ENCODE data around the gene EXOSC10. TPM values are rescaled to one million over a fixed set of nuclear protein-coding genes. Genes with fewer than 3 reads are reported as not detected.
"Not testable (repeated sequence)": the region's sequence is repeated elsewhere in the genome, so short reads cannot be mapped to it uniquely, and the experiment has no call there.

EXOSC10 gene
- total and polyA plus RNA-seq, 2 donors (not counting 3 experiments of a cell fraction or from before 2014, with no cell fraction given): 74.9 to 103 TPM

- BruUV-seq (replicated peaks): TSS peak; percentile 46
- peak overlapping the region; percentile 84 for H3K27ac ChIP-seq (ENCODE audit: insufficient read depth, low read depth, low read length)
- no peaks in the 10 kb centered on the region for H4K20me1 ChIP-seq (replicated peaks; ENCODE audit: control insufficient read depth, extremely low read depth, insufficient read depth, low read length)
- H3K4me1 ChIP-seq (ENCODE audit: control insufficient read depth, extremely low read depth, insufficient read depth, low read length): peaks cover 12% of the 10 kb centered on the region
- peak; percentile 35 for FAIRE-seq
- H3K9ac ChIP-seq (replicated peaks; ENCODE audit: extremely low read depth, insufficient read depth, low read length): peak overlapping the region; percentile 98
- H3K9me1 ChIP-seq (replicated peaks; ENCODE audit: control insufficient read depth, extremely low read depth, insufficient read depth, low read length): no peaks in the 10 kb centered on the region
- H2AFZ ChIP-seq (ENCODE audit: low read depth, low read length): peak overlapping the region; percentile 96
- dilution Hi-C loops (cut with MboI; ENCODE audit: extremely low pct_ligation_motif_present, low sequenced_read_pairs): no loop called here
- peak overlapping the region; percentile 49 to 100 (median 99) for H3K4me3 ChIP-seq (replicated peaks in 1 of 3; ENCODE audit: insufficient read depth in 1 of 3, low read depth in 1 of 3, low read length in 3 of 3)
- POLR2A ChIA-PET: interaction anchor here (0.6 to 0.8 kb wide), 2 partner anchors 21 to 87 kb away, joined by 3 read pairs; no protein-coding TSS in a partner anchor
- intact Hi-C loops (cut with micrococcal nuclease): loop anchor here (2.0 to 5.0 kb wide), 2 partner anchors 37 to 86 kb away; partner anchors contain the start of genes SRM and TARDBP
- H3K79me2 ChIP-seq (ENCODE audit: control insufficient read depth, insufficient read depth, low read length): peaks cover 20% of the 10 kb centered on the region
- CTCF ChIA-PET: interaction anchor here (0.8 to 3.0 kb wide), 6 partner anchors 9 to 547 kb away, joined by 3 to 16 read pairs (median 8); no protein-coding TSS in a partner anchor
- H3K36me3 ChIP-seq (ENCODE audit: control insufficient read depth in 2 of 2, extremely low read depth in 1 of 2, insufficient read depth in 2 of 2, low read length in 2 of 2): peaks cover 8 to 21% of the 10 kb centered on the region in 2 experiments
- TF ChIP-seq, protein P1, sequence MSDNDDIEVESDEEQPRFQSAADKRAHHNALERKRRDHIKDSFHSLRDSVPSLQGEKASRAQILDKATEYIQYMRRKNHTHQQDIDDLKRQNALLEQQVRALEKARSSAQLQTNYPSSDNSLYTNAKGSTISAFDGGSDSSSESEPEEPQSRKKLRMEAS (IDR thresholded peaks at IDR 0.05; ENCODE audit: insufficient read depth, insufficient read length): no peak
- no peak for TF ChIP-seq EZH2 (IDR thresholded peaks at IDR 0.05; ENCODE audit: borderline replicate concordance, low read depth, low read length, severe bottlenecking)
- no peak for TF ChIP-seq CTCF (IDR thresholded peaks at IDR 0.05; ENCODE audit: extremely low read depth in 1 of 2, insufficient read depth in 1 of 2, low read depth in 1 of 2, low read length in 2 of 2)
- TF ChIP-seq GATA2 (IDR thresholded peaks at IDR 0.05; ENCODE audit: insufficient read depth, insufficient read length, low read depth, low read length): no peak
- no peak for TF ChIP-seq JUN (IDR thresholded peaks at IDR 0.05; ENCODE audit: borderline replicate concordance, insufficient read depth, insufficient read length, low read depth)
- no peak for TF ChIP-seq POLR2A (IDR thresholded peaks at IDR 0.05; ENCODE audit: low read depth, low read length)
- no peak for TF ChIP-seq MYC (IDR thresholded peaks at IDR 0.05; ENCODE audit: low read depth, low read length)
- no peak for TF ChIP-seq POLR2AphosphoS5 (IDR thresholded peaks at IDR 0.05; ENCODE audit: insufficient read depth, low read depth, low read length)
- TF ChIP-seq FOS (IDR thresholded peaks at IDR 0.05; ENCODE audit: borderline replicate concordance, insufficient read depth, low read length): no peak
- no peaks in the 10 kb centered on the region for H3K9me3 ChIP-seq (replicated peaks; ENCODE audit: control insufficient read depth, insufficient read depth, low read length)
- peak; percentile 6 for DNase-seq (ENCODE audit: low read depth, low spot score)
- no peaks in the 10 kb centered on the region for H3K27me3 ChIP-seq (ENCODE audit: control insufficient read depth in 2 of 2, insufficient read depth in 2 of 2, low read length in 2 of 2)
- H3K4me2 ChIP-seq (ENCODE audit: insufficient read depth, low read length): peak overlapping the region; percentile 100
Observed at GRCh38 chr1:11098931-11099309, 749 bp downstream of the EXOSC10 start.

- H3K9me1 ChIP-seq (replicated peaks; ENCODE audit: control insufficient read depth, extremely low read depth, insufficient read depth, low read length); H4K20me1 ChIP-seq (replicated peaks; ENCODE audit: control insufficient read depth, extremely low read depth, insufficient read depth, low read length); intact Hi-C loops (cut with micrococcal nuclease); CTCF ChIA-PET; BruUV-seq (replicated peaks); POLR2A ChIA-PET; dilution Hi-C loops (cut with MboI; ENCODE audit: extremely low pct_ligation_motif_present, low sequenced_read_pairs); FAIRE-seq; H3K27ac ChIP-seq (ENCODE audit: insufficient read depth, low read depth, low read length); H3K27me3 ChIP-seq (ENCODE audit: control insufficient read depth in 2 of 2, insufficient read depth in 2 of 2, low read length in 2 of 2); H3K9ac ChIP-seq (replicated peaks; ENCODE audit: extremely low read depth, insufficient read depth, low read length); DNase-seq (ENCODE audit: low read depth, low spot score); H3K9me3 ChIP-seq (replicated peaks; ENCODE audit: control insufficient read depth, insufficient read depth, low read length); H2AFZ ChIP-seq (ENCODE audit: low read depth, low read length); H3K4me2 ChIP-seq (ENCODE audit: insufficient read depth, low read length); H3K79me2 ChIP-seq (ENCODE audit: control insufficient read depth, insufficient read depth, low read length); H3K4me3 ChIP-seq (replicated peaks in 1 of 3; ENCODE audit: insufficient read depth in 1 of 3, low read depth in 1 of 3, low read length in 3 of 3); H3K4me1 ChIP-seq (ENCODE audit: control insufficient read depth, extremely low read depth, insufficient read depth, low read length): not testable (repeated sequence)
- peaks cover 29 to 32% of the 10 kb centered on the region in 2 experiments for H3K36me3 ChIP-seq (ENCODE audit: control insufficient read depth in 2 of 2, extremely low read depth in 1 of 2, insufficient read depth in 2 of 2, low read length in 2 of 2)
Observed at GRCh38 chr1:11083784-11084183, 15.9 kb downstream of the EXOSC10 start.
